ENCODE measurements around the gene VPS4A.

- TF ChIP-seq CTCF (IDR thresholded peaks at IDR 0.05) (no peak), EZH2 (IDR thresholded peaks at IDR 0.05; ENCODE audit: borderline replicate concordance, insufficient read depth, low read depth, low read length, poor library complexity, severe bottlenecking) (no peak)
Observed at GRCh38 chr16:69298261-69298660, 12.9 kb upstream of the VPS4A start.

Data from B cell (primary cell).